Measurements from ENCODE around the gene CDKAL1.

DNA sequence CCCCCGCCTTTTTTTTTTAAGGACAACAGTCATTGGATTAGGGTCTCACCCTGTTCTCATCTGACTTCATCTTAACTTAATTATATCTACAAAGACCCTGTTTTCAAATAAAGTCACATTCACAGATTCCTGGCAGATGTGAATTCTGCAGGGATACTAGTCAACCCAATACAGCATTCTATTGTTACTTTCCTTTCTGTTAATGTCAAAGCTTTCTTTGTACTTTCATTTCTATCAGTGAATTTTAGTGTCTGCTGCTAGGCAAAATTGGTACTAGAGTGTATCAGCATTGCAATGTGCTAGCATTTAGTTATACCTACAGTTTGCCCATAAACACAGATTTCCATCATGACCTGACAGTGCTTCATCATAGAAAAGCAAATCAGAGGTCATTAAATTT lies 281.9 kb downstream of the CDKAL1 start:
- TF ChIP-seq POLR2A (IDR thresholded peaks at IDR 0.05) (no peak), POLR2AphosphoS5 (IDR thresholded peaks at IDR 0.05) (no peak)
- TF ChIP-seq, protein P1, sequence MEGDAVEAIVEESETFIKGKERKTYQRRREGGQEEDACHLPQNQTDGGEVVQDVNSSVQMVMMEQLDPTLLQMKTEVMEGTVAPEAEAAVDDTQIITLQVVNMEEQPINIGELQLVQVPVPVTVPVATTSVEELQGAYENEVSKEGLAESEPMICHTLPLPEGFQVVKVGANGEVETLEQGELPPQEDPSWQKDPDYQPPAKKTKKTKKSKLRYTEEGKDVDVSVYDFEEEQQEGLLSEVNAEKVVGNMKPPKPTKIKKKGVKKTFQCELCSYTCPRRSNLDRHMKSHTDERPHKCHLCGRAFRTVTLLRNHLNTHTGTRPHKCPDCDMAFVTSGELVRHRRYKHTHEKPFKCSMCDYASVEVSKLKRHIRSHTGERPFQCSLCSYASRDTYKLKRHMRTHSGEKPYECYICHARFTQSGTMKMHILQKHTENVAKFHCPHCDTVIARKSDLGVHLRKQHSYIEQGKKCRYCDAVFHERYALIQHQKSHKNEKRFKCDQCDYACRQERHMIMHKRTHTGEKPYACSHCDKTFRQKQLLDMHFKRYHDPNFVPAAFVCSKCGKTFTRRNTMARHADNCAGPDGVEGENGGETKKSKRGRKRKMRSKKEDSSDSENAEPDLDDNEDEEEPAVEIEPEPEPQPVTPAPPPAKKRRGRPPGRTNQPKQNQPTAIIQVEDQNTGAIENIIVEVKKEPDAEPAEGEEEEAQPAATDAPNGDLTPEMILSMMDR (IDR thresholded peaks at IDR 0.05 in 8 of 11, conservative IDR thresholded peaks at IDR 0.05 in 3 of 11), result no peak

Data from spleen (tissue), 7 donors.